A673 (cell line): ENCODE measurements around the gene ERICH6B. TPM values are rescaled to one million over a fixed set of nuclear protein-coding genes. Genes with fewer than 3 reads are reported as not detected.

Experiments
- BruUV-seq: library from RNA; stranded (reverse); fragments of 400-500 nt; replicated peaks from 2 replicates; lab custom pipeline; 2021; lab: Mats Ljungman, UMichigan
- CTCF ChIA-PET: fragments of 300-600 bp; sonication (Branson Sonifier 250); formaldehyde crosslinking; loops from one replicate; lab custom pipeline; 2022; ENCODE audit warnings: antibody characterized with exemption; lab: Charles Lee
- POLR2A ChIA-PET: fragments of 300-600 bp; sonication (Branson Sonifier 250); formaldehyde crosslinking; loops from one replicate; lab custom pipeline; 2022; ENCODE audit warnings: antibody characterized with exemption; ENCODE audit not compliant: low non-redundant PET; lab: Charles Lee
- DNase-seq: peaks from one replicate; pipeline ENCODE4 v3.0.0-alpha.2; 2015; ENCODE audit warnings: low spot score
- H3K27ac ChIP-seq: fragments of 200-600 bp; sonication (generic); 2 replicates; pipeline ENCODE4 v1.5.1; 2016; ENCODE audit warnings: mixed run types, low read depth, mild to moderate bottlenecking, mixed read lengths, antibody characterized with exemption, low read length; ENCODE audit not compliant: poor library complexity, severe bottlenecking
- H3K27me3 ChIP-seq: fragments of 200-600 bp; sonication (generic); replicated peaks from 2 replicates; pipeline ENCODE4 v1.6.1; 2017; ENCODE audit warnings: mixed run types, low read depth, mild to moderate bottlenecking, mixed read lengths, antibody characterized with exemption, low read length; ENCODE audit not compliant: insufficient read depth, poor library complexity
- H3K36me3 ChIP-seq: fragments of 200-600 bp; sonication (generic); 2 replicates; pipeline ENCODE4 v1.6.1; 2016; ENCODE audit warnings: mixed run types, mild to moderate bottlenecking, mixed read lengths, antibody characterized with exemption, low read length; ENCODE audit not compliant: insufficient read depth, poor library complexity, severe bottlenecking
- H3K4me1 ChIP-seq: fragments of 200-600 bp; sonication (generic); 2 replicates; pipeline ENCODE4 v1.6.1; 2017; ENCODE audit warnings: mixed run types, mild to moderate bottlenecking, mixed read lengths, antibody characterized with exemption, low read length; ENCODE audit not compliant: insufficient read depth, poor library complexity, severe bottlenecking
- H3K4me3 ChIP-seq: fragments of 200-600 bp; sonication (generic); 2 replicates; pipeline ENCODE4 v1.5.1; 2016; ENCODE audit warnings: low read depth, mixed run types, mild to moderate bottlenecking, mixed read lengths, low read length; ENCODE audit not compliant: poor library complexity, severe bottlenecking
- H3K9me3 ChIP-seq: fragments of 200-600 bp; sonication (generic); 2 replicates; pipeline ENCODE4 v1.6.1; 2016; ENCODE audit warnings: mixed run types, low read depth, mild to moderate bottlenecking, mixed read lengths, antibody characterized with exemption, low read length; ENCODE audit not compliant: poor library complexity, severe bottlenecking
- CTCF ChIP-seq: fragments of 300-800, 200-600 bp; sonication (generic); conservative IDR thresholded peaks from 2 replicates; pipeline ENCODE4 v1.5.1; 2017; ENCODE audit warnings: low read depth, mild to moderate bottlenecking, antibody characterized with exemption, low read length, moderate library complexity, mixed read lengths
- EZH2 ChIP-seq: fragments of 200-600 bp; sonication (generic); IDR thresholded peaks from 2 replicates; pipeline ENCODE4 v1.6.1; 2017; ENCODE audit warnings: borderline replicate concordance, low read depth, mild to moderate bottlenecking, mixed read lengths, antibody characterized with exemption, low read length; ENCODE audit not compliant: poor library complexity, severe bottlenecking
- intact Hi-C: fragments of 100-400 bp; cut with micrococcal nuclease; formaldehyde crosslinking; loops from one replicate; pipeline ENCODE4 v1.10.0; 2022; ENCODE audit not compliant: unreplicated experiment
- total RNA-seq: library from RNA; stranded (reverse); gene quantifications from 2 replicates; pipeline ENCODE4 v1.2.3, GENCODE V29; 2021

Gene ERICH6B
- total RNA-seq, 1 experiment from 2014 or later = not detected

GRCh38 chr13:45522571-45522970 is 93.0 kb downstream of the ERICH6B start:
- H3K27ac ChIP-seq = no peak overlapping the region
- ChIA-PET POLR2A (no interaction called here), CTCF (no interaction called here)
- BruUV-seq = no TSS peak
- TF ChIP-seq CTCF (no peak), EZH2 (no peak)
- intact Hi-C loops = no loop called here
- no peak overlapping the region for H3K4me3 ChIP-seq
- H3K27me3 ChIP-seq = no peaks in the 10 kb centered on the region
- H3K9me3 ChIP-seq = no peaks in the 10 kb centered on the region
- no peak for DNase-seq
- H3K4me1 ChIP-seq = peaks cover 9% of the 10 kb centered on the region
- peaks cover 19% of the 10 kb centered on the region for H3K36me3 ChIP-seq

GRCh38 chr13:45521297-45521696 is 94.2 kb downstream of the ERICH6B start:
- H3K27ac ChIP-seq = no peak overlapping the region
- no peak for TF ChIP-seq CTCF
- no peak for TF ChIP-seq EZH2
- peaks cover 32% of the 10 kb centered on the region for H3K36me3 ChIP-seq
- no peaks in the 10 kb centered on the region for H3K4me1 ChIP-seq
- no TSS peak for BruUV-seq
- no peak overlapping the region for H3K4me3 ChIP-seq
- no peaks in the 10 kb centered on the region for H3K9me3 ChIP-seq
- ChIA-PET CTCF (no interaction called here), POLR2A (no interaction called here)
- intact Hi-C loops = no loop called here
- no peaks in the 10 kb centered on the region for H3K27me3 ChIP-seq
- no peak for DNase-seq

DNA sequence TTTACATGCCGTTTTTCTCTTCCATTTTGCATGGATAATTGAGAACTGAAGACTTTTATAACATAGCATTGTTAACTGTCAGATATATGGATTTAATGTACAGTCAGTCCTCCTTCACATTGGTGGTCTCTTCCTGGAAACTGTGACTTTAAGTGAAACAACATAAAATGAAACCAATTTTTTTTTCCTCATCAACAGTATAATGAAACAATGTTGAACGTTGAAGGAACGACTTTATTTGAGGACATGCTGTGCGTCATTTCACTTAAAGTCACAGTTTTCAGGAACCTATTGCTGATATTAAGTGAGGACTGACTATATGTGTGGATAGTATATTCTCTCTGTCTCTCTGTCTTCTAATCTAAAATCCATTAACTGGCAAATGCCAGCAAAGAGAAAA is 96.0 kb downstream of the ERICH6B start:
- H3K36me3 ChIP-seq = peaks cover 35% of the 10 kb centered on the region
- no peaks in the 10 kb centered on the region for H3K9me3 ChIP-seq
- BruUV-seq = no TSS peak
- no peaks in the 10 kb centered on the region for H3K27me3 ChIP-seq
- ChIA-PET POLR2A (no interaction called here), CTCF (no interaction called here)
- no peak for DNase-seq
- no peak for TF ChIP-seq EZH2
- TF ChIP-seq CTCF = no peak
- no peak overlapping the region for H3K4me3 ChIP-seq
- H3K27ac ChIP-seq = no peak overlapping the region
- intact Hi-C loops = loop anchor here (10.0 kb wide), 2 partner anchors 145 to 645 kb away; no protein-coding TSS in a partner anchor
- no peaks in the 10 kb centered on the region for H3K4me1 ChIP-seq
